ENCODE results near the gene GPR26. TPM values are rescaled to one million over a fixed set of nuclear protein-coding genes. Genes with fewer than 3 reads are reported as not detected.

The GPR26 gene
- total RNA-seq, 4 donors from 2014 or later, result not detected

GRCh38 chr10:123645016-123645415 lies 21.1 kb upstream of the GPR26 start:
- Histone ChIP-seq H3K27me3 (no peaks in the 10 kb centered on the region), H3K9me3 (no peaks in the 10 kb centered on the region), H3K36me3 (no peaks in the 10 kb centered on the region), H3K27ac (no peak overlapping the region), H3K4me1 (no peaks in the 10 kb centered on the region), H3K4me3 (replicated peaks in 1 of 3) (no peak overlapping the region)
- 64 to 73% methylated on average over 5 to 6 of the region's 6 CpGs for WGBS, 2 donors
- no peak for DNase-seq
- intact Hi-C loops (cut with DNase I), result no loop called here
- TF ChIP-seq, protein P1, sequence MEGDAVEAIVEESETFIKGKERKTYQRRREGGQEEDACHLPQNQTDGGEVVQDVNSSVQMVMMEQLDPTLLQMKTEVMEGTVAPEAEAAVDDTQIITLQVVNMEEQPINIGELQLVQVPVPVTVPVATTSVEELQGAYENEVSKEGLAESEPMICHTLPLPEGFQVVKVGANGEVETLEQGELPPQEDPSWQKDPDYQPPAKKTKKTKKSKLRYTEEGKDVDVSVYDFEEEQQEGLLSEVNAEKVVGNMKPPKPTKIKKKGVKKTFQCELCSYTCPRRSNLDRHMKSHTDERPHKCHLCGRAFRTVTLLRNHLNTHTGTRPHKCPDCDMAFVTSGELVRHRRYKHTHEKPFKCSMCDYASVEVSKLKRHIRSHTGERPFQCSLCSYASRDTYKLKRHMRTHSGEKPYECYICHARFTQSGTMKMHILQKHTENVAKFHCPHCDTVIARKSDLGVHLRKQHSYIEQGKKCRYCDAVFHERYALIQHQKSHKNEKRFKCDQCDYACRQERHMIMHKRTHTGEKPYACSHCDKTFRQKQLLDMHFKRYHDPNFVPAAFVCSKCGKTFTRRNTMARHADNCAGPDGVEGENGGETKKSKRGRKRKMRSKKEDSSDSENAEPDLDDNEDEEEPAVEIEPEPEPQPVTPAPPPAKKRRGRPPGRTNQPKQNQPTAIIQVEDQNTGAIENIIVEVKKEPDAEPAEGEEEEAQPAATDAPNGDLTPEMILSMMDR (IDR thresholded peaks at IDR 0.05), result no peak

DNA sequence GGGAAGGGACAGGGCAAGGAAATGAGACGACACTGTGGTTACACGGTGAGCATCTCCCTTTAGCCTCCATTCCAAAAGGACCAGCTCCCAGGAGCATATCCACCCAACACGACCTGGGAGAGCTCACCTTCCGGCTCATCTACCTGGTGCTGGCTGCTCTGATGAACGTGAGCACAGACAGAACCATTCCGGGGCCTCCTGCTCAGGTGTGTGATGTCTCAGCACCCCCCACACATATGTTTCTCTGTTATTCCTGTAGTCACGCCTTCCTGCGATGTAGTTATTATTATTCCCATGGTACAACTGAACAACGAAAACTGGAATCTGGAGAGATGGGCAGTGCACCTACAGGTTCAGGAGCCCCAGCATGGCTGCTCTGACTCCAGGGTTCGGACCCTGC lies 20.5 kb upstream of the GPR26 start:
- Histone ChIP-seq H3K9me3 (no peaks in the 10 kb centered on the region), H3K4me1 (no peaks in the 10 kb centered on the region), H3K36me3 (no peaks in the 10 kb centered on the region), H3K4me3 (replicated peaks in 1 of 3) (no peak overlapping the region), H3K27me3 (no peaks in the 10 kb centered on the region), H3K27ac (no peak overlapping the region)
- intact Hi-C loops (cut with DNase I), result no loop called here
- 81 to 84% methylated on average over 10 of the region's 10 CpGs for WGBS, 2 donors
- no peak for DNase-seq
- TF ChIP-seq, protein P1 (IDR thresholded peaks at IDR 0.05), result no peak
- TF ChIP-seq POLR2A (IDR thresholded peaks at IDR 0.05), result no peak

- H3K4me3 ChIP-seq (replicated peaks in 1 of 3), result no peak overlapping the region
- H3K36me3 ChIP-seq, result no peaks in the 10 kb centered on the region
- WGBS, 2 donors, result 26 to 60% methylated on average over 2 of the region's 2 CpGs
- H3K9me3 ChIP-seq, result no peaks in the 10 kb centered on the region
- H3K27me3 ChIP-seq, result no peaks in the 10 kb centered on the region
- TF ChIP-seq, protein P1 (IDR thresholded peaks at IDR 0.05), result no peak
- no peak for TF ChIP-seq POLR2A (IDR thresholded peaks at IDR 0.05)
- no peak overlapping the region for H3K27ac ChIP-seq
- intact Hi-C loops (cut with DNase I), result no loop called here
- no peak for DNase-seq
- no peaks in the 10 kb centered on the region for H3K4me1 ChIP-seq
These were observed 17.6 kb upstream of the GPR26 start for GRCh38 chr10:123648595-123648994.

- no peak overlapping the region for H3K4me3 ChIP-seq (replicated peaks in 1 of 3)
- no peaks in the 10 kb centered on the region for H3K4me1 ChIP-seq
- no peaks in the 10 kb centered on the region for H3K36me3 ChIP-seq
- H3K27ac ChIP-seq, result no peak overlapping the region
- no peaks in the 10 kb centered on the region for H3K9me3 ChIP-seq
- no peak for DNase-seq
- H3K27me3 ChIP-seq, result no peaks in the 10 kb centered on the region
- WGBS, 2 donors, result 62 to 68% methylated on average over 4 of the region's 4 CpGs
- intact Hi-C loops (cut with DNase I), result no loop called here
- TF ChIP-seq, protein P1 (IDR thresholded peaks at IDR 0.05), result no peak
- no peak for TF ChIP-seq POLR2A (IDR thresholded peaks at IDR 0.05)
These were observed 16.5 kb upstream of the GPR26 start for GRCh38 chr10:123649676-123650075.

DNA sequence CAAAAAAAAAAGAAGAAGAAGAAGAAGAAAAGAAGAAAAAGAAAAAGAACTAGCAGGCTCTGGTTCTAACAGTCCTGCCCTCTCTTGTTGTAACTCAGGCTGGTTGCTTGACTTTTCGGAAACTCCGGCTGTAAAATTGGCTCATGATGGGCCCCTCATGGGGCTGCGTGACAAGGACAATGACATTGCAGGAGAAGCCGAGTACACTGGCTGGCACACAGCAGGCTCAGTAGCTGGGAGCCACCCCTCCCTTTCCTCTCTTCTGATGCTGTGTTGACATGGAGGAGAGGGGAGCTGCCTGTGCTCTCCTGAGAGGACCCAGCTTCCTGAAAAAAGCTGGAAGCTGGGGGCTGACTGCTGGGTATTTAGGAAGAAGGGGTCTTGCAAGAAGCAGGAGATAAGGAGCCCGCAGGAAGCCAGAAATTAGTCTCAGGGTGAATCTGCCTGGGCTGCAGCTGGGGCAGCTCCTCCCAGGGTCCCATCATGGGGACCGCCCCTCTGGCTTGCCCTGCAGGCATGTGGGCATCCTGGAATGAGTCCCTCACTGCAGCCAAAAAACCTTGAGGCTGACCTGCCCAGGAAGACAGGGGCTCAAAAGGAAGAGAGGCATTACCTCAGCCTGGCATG lies 14.6 kb upstream of the GPR26 start:
- Histone ChIP-seq H3K27ac (no peak overlapping the region), H3K9me3 (no peaks in the 10 kb centered on the region), H3K27me3 (no peaks in the 10 kb centered on the region), H3K36me3 (no peaks in the 10 kb centered on the region), H3K4me3 (replicated peaks in 1 of 3) (no peak overlapping the region), H3K4me1 (no peaks in the 10 kb centered on the region)
- no peak for DNase-seq
- intact Hi-C loops (cut with DNase I), result no loop called here
- TF ChIP-seq POLR2A (IDR thresholded peaks at IDR 0.05), result no peak
- TF ChIP-seq, protein P1 (IDR thresholded peaks at IDR 0.05), result no peak
- 78 to 82% methylated on average over 6 of the region's 6 CpGs for WGBS, 2 donors
